Stomach (tissue), 9 donors: ENCODE data around the gene SH3GL2. TPM values are rescaled to one million over a fixed set of nuclear protein-coding genes. Genes with fewer than 3 reads are reported as not detected.

Source experiments
- DNase-seq, 2 donors: peaks; one replicate each; pipeline versions ENCODE4 v3.0.0 to v3.0.0-alpha.2; 2013 to 2019
- H3K27ac ChIP-seq, 5 donors: fragments of 200-600 bp in 4 of 5; sonication (generic) in 4 of 5; one replicate each; pipeline ENCODE4 v1.5.1; 2013 to 2019; ENCODE audit warnings: mild to moderate bottlenecking in 1 of 5, moderate library complexity in 1 of 5
- H3K27me3 ChIP-seq, 3 donors: fragments of 200-600 bp; sonication (generic); one replicate each; pipeline ENCODE4 v1.5.1; 2017 to 2019; ENCODE audit warnings: mixed run types in 1 of 3
- H3K36me3 ChIP-seq, 4 donors: fragments of 200-600 bp; sonication (generic); 1 replicate in 3 of 4; 2 replicates in 1 of 4; pipeline ENCODE4 v1.5.1; 2016 to 2019
- H3K4me1 ChIP-seq, 4 donors: fragments of 200-600 bp; sonication (generic); one replicate each; pipeline ENCODE4 v1.5.1; 2016 to 2019
- H3K4me3 ChIP-seq, 4 donors: fragments of 200-600 bp; sonication (generic) in 3 of 4; one replicate each; pipeline ENCODE4 v1.5.1; 2016 to 2019; ENCODE audit warnings: mild to moderate bottlenecking in 1 of 4
- H3K9me3 ChIP-seq, 4 donors: fragments of 200-600 bp; sonication (generic); one replicate each; pipeline ENCODE4 v1.5.1; 2016 to 2019
- EP300 ChIP-seq: sonication (generic); formaldehyde crosslinking; IDR thresholded peaks from one replicate; pipeline ENCODE4 v1.6.1; 2017; ENCODE audit warnings: antibody characterized with exemption
- POLR2A ChIP-seq, 4 donors: fragments of 450-650 bp; IDR thresholded peaks; one replicate each; pipeline ENCODE4 v1.6.1; 2016; ENCODE audit warnings: antibody characterized with exemption in 4 of 4, control low read depth in 2 of 4, mild to moderate bottlenecking in 1 of 4, moderate library complexity in 1 of 4
- POLR2AphosphoS5 ChIP-seq, 3 donors: sonication (generic); formaldehyde crosslinking; IDR thresholded peaks; one replicate each; pipeline ENCODE4 v1.6.1; 2016; ENCODE audit warnings: antibody characterized with exemption in 3 of 3
- WGBS, 5 donors: extraction: QIAGEN DNeasy Blood & Tissue Kit in 3 of 5; methylation state at CpG; one replicate each; pipeline versions ENCODE4 v1.1.5 to v1.1.7; 2013 to 2018; 5-methylcytosine and 5-hydroxymethylcytosine counted together
- intact Hi-C: fragments of 100-400 bp; cut with DNase I; formaldehyde crosslinking; loops from one replicate; pipeline ENCODE4 v1.15.1; 2023; ENCODE audit warnings: low total_unique reads
- polyA plus RNA-seq, 3 donors: library from polyadenylated mRNA; stranded (reverse); fragments of 200-250 nt; gene quantifications; one replicate each; pipeline ENCODE4 v1.2.3, GENCODE V29; 2013
- total RNA-seq, 5 donors: library from RNA; depleted of rRNA; stranded (reverse); fragments of >200 nt; gene quantifications; one replicate each; pipeline versions ENCODE4 v1.1.0 to v1.2.3, GENCODE V29; 2014 to 2016
- TF ChIP-seq, protein P1 (sequence below), 7 experiments: fragments of 450-650 bp in 4 of 7; fragments of 200-600 bp in 3 of 7; sonication (generic) in 3 of 7; IDR thresholded peaks; one replicate each; pipeline ENCODE4 v1.5.1; 2016 to 2019; ENCODE audit warnings: antibody characterized with exemption in 7 of 7, control low read depth in 2 of 7, mild to moderate bottlenecking in 1 of 7
- donor health status: healthy with polysubstance abuse.
- donor health status: Bipolar disorder and iron deficiency.
- donor health status: healthy.

Gene SH3GL2
- total and polyA plus RNA-seq, 8 donors, result 0.89 to 17.5 (median 7.7) TPM; not detected in 1

DNA sequence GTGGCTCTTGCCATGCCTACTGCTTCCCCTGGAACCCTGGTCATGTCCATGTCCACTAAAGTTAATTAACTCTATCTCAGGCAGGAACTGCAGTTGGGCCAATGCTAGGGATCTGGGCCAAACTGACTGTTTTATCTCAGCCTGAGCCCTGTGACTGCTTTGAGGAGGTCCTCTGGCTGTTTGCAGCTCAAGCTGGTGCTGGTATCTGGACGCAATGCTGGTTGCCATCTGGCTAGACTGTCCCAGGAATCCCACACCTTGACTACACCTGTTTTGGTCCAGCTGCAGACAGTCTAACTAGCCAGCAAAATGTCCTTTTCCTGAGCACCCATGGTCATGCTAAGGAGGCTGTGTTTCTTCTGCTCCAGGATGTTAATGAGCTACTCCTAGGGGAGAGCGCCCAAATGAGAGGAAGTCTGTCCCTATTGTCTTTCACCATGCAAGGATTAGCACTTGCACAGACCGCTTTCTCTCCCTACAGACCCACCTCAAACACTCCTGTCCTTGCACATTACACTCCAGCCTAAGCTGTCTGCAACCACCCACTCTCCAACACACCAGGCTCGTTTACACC lies 251.0 kb downstream of the SH3GL2 start:
- WGBS, 5 donors, result 62 to 75% (median 74%) methylated on average over 4 of the region's 4 CpGs

DNA sequence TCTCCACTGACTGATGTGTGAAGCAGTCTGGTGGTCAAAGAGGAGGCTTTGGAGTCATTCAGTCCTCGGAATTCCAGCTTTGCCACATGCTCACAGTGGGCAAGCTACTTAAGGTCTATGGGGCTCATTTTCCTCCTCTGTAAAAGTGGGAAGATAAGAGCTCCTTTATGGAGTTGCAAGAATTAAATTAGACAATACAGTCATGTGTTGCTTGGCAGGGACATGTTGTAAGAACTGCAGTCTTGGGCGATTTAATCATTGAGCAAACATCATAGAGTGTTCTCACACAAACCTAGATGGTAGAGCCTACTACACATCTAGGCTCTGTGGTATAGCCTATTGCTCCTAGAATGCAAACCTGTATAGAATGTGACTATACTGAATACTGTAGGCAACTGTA lies 253.9 kb downstream of the SH3GL2 start:
- Histone ChIP-seq H3K4me3 (no peak overlapping the region), H3K27me3 (no peaks in the 10 kb centered on the region), H3K36me3 (no peaks in the 10 kb centered on the region), H3K4me1 (no peaks in the 10 kb centered on the region), H3K9me3 (no peaks in the 10 kb centered on the region), H3K27ac (no peak overlapping the region)
- 12 to 32% (median 26%) methylated on average over 2 of the region's 2 CpGs for WGBS, 5 donors
- no peak for DNase-seq
- intact Hi-C loops, result no loop called here
- TF ChIP-seq POLR2AphosphoS5 (IDR thresholded peaks at IDR 0.05) (no peak), EP300 (no peak), POLR2A (IDR thresholded peaks at IDR 0.05) (no peak)
- TF ChIP-seq, protein P1, sequence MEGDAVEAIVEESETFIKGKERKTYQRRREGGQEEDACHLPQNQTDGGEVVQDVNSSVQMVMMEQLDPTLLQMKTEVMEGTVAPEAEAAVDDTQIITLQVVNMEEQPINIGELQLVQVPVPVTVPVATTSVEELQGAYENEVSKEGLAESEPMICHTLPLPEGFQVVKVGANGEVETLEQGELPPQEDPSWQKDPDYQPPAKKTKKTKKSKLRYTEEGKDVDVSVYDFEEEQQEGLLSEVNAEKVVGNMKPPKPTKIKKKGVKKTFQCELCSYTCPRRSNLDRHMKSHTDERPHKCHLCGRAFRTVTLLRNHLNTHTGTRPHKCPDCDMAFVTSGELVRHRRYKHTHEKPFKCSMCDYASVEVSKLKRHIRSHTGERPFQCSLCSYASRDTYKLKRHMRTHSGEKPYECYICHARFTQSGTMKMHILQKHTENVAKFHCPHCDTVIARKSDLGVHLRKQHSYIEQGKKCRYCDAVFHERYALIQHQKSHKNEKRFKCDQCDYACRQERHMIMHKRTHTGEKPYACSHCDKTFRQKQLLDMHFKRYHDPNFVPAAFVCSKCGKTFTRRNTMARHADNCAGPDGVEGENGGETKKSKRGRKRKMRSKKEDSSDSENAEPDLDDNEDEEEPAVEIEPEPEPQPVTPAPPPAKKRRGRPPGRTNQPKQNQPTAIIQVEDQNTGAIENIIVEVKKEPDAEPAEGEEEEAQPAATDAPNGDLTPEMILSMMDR (IDR thresholded peaks at IDR 0.05), result no peak

More for the DNA sequence above, 251.0 kb downstream of the SH3GL2 start:
- DNase-seq, result no peak
- Histone ChIP-seq H3K9me3 (no peaks in the 10 kb centered on the region), H3K4me1 (peaks cover 0 to 5% (median under 1%) of the 10 kb centered on the region in 4 donors), H3K36me3 (no peaks in the 10 kb centered on the region), H3K4me3 (no peak overlapping the region), H3K27ac (no peak overlapping the region), H3K27me3 (no peaks in the 10 kb centered on the region)
- TF ChIP-seq POLR2A (IDR thresholded peaks at IDR 0.05) (no peak), POLR2AphosphoS5 (IDR thresholded peaks at IDR 0.05) (no peak), EP300 (no peak)
- TF ChIP-seq, protein P1 (IDR thresholded peaks at IDR 0.05), result no peak
- intact Hi-C loops, result no loop called here

DNA sequence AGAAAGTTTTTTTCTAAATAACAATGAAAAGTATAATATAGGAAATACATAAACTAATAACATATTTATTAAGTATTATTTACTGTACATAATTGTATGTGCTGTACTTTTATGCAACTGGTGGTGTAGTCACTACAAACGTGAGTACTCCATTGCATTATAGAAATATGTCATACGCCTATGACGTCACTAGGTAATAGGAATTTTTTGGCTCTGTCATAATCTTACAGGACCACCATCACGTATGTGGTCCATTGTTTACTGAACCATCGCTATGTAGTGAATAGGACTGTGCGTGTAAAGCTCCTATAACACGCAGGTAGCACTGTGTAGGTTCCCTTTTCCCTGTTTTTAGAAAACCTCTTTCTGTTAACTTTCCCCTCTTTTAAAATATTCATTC lies 255.0 kb downstream of the SH3GL2 start:
- H3K27me3 ChIP-seq, result no peaks in the 10 kb centered on the region
- no peak for DNase-seq
- H3K4me1 ChIP-seq, result no peaks in the 10 kb centered on the region
- H3K4me3 ChIP-seq, result no peak overlapping the region
- intact Hi-C loops, result no loop called here
- TF ChIP-seq EP300, result no peak
- TF ChIP-seq, protein P1 (IDR thresholded peaks at IDR 0.05), result no peak
- TF ChIP-seq POLR2A (IDR thresholded peaks at IDR 0.05), result no peak
- no peak for TF ChIP-seq POLR2AphosphoS5 (IDR thresholded peaks at IDR 0.05)
- H3K27ac ChIP-seq, result no peak overlapping the region
- no peaks in the 10 kb centered on the region for H3K36me3 ChIP-seq
- no peaks in the 10 kb centered on the region for H3K9me3 ChIP-seq
- WGBS, 5 donors, result 89 to 96% (median 92%) methylated on average over 7 of the region's 7 CpGs

DNA sequence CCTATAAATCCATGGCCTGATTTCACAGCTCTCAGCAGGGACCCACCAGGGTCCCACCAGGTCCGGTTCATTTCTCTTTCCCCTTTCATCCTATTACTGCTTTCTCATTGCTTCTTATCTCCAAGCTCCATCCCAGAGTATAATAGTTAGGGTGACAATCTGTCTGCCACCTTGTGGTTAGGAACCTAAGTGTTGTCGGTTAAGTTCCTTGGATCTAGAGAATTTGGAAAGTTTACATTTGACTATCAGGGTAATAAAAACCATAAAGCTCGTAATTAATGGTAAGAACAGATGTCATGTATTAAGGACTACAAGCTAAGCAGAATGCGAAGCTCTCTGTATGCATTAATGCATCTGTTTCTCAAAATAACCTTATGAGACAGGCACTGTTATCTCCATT lies 259.1 kb downstream of the SH3GL2 start:
- H3K27me3 ChIP-seq, result no peaks in the 10 kb centered on the region
- intact Hi-C loops, result no loop called here
- 55 to 71% (median 64%) methylated on average over 4 of the region's 4 CpGs for WGBS, 5 donors
- no peak overlapping the region for H3K27ac ChIP-seq
- no peaks in the 10 kb centered on the region for H3K9me3 ChIP-seq
- TF ChIP-seq, protein P1 (IDR thresholded peaks at IDR 0.05), result no peak
- TF ChIP-seq POLR2AphosphoS5 (IDR thresholded peaks at IDR 0.05), result no peak
- no peak for TF ChIP-seq POLR2A (IDR thresholded peaks at IDR 0.05)
- TF ChIP-seq EP300, result no peak
- no peak overlapping the region for H3K4me3 ChIP-seq
- no peaks in the 10 kb centered on the region for H3K36me3 ChIP-seq
- H3K4me1 ChIP-seq, result no peaks in the 10 kb centered on the region
- DNase-seq, result no peak
